PC-3 (cell line): ENCODE results near the gene ZNF764.

Experiments used
- EZH2phosphoT487 ChIP-seq: fragments of 300-600 bp; sonication (generic); IDR thresholded peaks from 2 replicates; pipeline ENCODE4 v1.6.1; 2018; ENCODE audit warnings: mild to moderate bottlenecking, antibody characterized with exemption, low read length, borderline replicate concordance
- TF ChIP-seq, protein P1 (sequence below): fragments of 300-600 bp; sonication (generic); conservative IDR thresholded peaks from 2 replicates; pipeline ENCODE4 v1.5.1; 2017; ENCODE audit warnings: antibody characterized with exemption, low read depth, mild to moderate bottlenecking, low read length

DNA sequence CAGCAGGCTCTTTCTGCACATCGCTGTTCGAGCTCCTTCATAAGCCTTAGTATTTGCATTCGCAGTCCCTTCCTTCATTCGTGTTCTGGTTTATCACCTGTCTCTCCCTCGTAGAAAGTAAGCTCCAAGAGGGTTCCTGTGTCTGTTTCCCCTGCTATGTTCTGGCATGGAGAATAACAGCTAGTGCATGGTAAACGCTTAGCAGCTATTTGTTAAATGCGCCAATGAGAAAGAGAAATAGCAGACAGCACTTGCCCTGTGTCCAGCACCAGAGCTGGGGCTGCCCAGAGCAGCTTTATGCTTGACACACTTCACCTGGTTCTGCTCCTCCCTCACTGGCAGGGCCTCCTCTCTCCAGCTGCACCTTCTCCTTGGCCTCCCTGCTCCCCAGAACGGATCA, 7.8 kb upstream of the ZNF764 start:
- TF ChIP-seq, protein P1, sequence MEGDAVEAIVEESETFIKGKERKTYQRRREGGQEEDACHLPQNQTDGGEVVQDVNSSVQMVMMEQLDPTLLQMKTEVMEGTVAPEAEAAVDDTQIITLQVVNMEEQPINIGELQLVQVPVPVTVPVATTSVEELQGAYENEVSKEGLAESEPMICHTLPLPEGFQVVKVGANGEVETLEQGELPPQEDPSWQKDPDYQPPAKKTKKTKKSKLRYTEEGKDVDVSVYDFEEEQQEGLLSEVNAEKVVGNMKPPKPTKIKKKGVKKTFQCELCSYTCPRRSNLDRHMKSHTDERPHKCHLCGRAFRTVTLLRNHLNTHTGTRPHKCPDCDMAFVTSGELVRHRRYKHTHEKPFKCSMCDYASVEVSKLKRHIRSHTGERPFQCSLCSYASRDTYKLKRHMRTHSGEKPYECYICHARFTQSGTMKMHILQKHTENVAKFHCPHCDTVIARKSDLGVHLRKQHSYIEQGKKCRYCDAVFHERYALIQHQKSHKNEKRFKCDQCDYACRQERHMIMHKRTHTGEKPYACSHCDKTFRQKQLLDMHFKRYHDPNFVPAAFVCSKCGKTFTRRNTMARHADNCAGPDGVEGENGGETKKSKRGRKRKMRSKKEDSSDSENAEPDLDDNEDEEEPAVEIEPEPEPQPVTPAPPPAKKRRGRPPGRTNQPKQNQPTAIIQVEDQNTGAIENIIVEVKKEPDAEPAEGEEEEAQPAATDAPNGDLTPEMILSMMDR, result no peak
- no peak for TF ChIP-seq EZH2phosphoT487
